NCI-H146 treated with DMSO at 0.1 percent for 48 hours (cell line): Measurements from ENCODE around the gene MEIS1.
A peak's percentile ranks its signal among the peaks of the same experiment; 100 is the strongest.

Source experiments
- DNase-seq: peaks from one replicate; lab custom pipeline; 2025; ENCODE audit not compliant: unreplicated experiment; lab: John Stamatoyannopoulos, UW

Gene MEIS1

GRCh38 chr2:66443979-66444861 is 9.3 kb downstream of the MEIS1 start:
- DNase-seq: no peak

- no peak for DNase-seq
Measured at GRCh38 chr2:66445076-66445924, 10.4 kb downstream of the MEIS1 start.

- DNase-seq: no peak
Measured at GRCh38 chr2:66445925-66446871, 11.3 kb downstream of the MEIS1 start.

- no peak for DNase-seq
Measured at GRCh38 chr2:66446941-66447340, 12.0 kb downstream of the MEIS1 start.

GRCh38 chr2:66447677-66448076 is 12.8 kb downstream of the MEIS1 start:
- DNase-seq: no peak

- DNase-seq: no peak
Measured at GRCh38 chr2:66448136-66448991, 13.4 kb downstream of the MEIS1 start.

- no peak for DNase-seq
Measured at GRCh38 chr2:66452214-66452613, 17.3 kb downstream of the MEIS1 start.

GRCh38 chr2:66452917-66453316 is 18.0 kb downstream of the MEIS1 start:
- no peak for DNase-seq

GRCh38 chr2:66455490-66455889 is 20.6 kb downstream of the MEIS1 start:
- DNase-seq: no peak

GRCh38 chr2:66456183-66457041 is 21.5 kb downstream of the MEIS1 start:
- DNase-seq: no peak

- DNase-seq: no peak
Measured at GRCh38 chr2:66457545-66457944, 22.6 kb downstream of the MEIS1 start.

- DNase-seq: no peak
Measured at GRCh38 chr2:66460031-66460430, 25.1 kb downstream of the MEIS1 start.

GRCh38 chr2:66461001-66461663 is 26.2 kb downstream of the MEIS1 start:
- DNase-seq: no peak

GRCh38 chr2:66461664-66462500 is 27.0 kb downstream of the MEIS1 start:
- no peak for DNase-seq

- DNase-seq: no peak
Measured at GRCh38 chr2:66462501-66462825, 27.5 kb downstream of the MEIS1 start.

GRCh38 chr2:66463206-66463755 is 28.4 kb downstream of the MEIS1 start:
- DNase-seq: peak; percentile 64

GRCh38 chr2:66464930-66465637 is 30.2 kb downstream of the MEIS1 start:
- no peak for DNase-seq
